GM19455 (cell line): ENCODE measurements around the gene RBM33.
"Not testable (repeated sequence)": the region's sequence is repeated elsewhere in the genome, so short reads cannot be mapped to it uniquely, and the experiment has no call there.

ENCODE experiments used
- ATAC-seq: cut with Tn5 transposase; IDR thresholded peaks from one replicate; pipeline ENCODE4 v1.9.1; 2021; ENCODE audit not compliant: unreplicated experiment

The RBM33 gene

DNA sequence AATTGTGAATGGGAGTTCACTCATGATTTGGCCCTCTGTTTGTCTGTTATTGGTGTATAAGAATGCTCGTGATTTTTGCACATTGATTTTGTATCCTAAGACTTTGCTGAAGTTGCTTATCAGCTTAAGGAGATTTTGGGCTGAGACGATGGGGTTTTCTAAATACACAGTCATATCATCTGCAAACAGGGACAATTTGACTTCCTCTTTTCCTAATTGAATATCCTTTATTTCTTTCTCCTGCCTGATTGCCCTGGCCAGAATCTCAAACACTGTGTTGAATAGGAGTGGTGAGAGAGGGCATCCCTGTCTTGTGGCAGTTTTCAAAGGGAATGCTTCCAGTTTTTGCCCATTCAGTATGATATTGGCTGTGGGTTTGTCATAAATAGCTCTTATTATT lies 43.8 kb downstream of the RBM33 start:
- ATAC-seq = not testable (repeated sequence)

- not testable (repeated sequence) for ATAC-seq
Measured at GRCh38 chr7:155690655-155691054, 46.2 kb downstream of the RBM33 start.

DNA sequence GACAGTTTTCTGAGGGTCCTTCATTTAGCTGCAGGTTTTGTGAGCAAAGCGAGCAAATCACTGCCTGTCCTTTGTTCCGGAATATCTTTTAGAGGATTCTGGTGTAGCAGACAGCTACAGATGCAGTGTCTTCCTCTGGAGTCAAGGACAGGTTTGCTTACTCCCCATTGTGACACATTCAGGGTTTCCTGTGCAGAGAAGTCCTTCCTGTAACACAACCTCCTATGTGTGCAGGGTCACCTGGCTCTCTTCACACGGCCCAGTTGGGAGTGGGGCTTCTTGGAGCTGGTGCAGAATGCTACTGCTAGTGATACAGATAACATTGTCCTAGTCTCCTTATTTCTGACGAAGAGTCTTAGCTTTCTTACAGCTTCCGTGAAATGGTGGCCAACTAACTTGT lies 47.9 kb downstream of the RBM33 start:
- no peak for ATAC-seq

DNA sequence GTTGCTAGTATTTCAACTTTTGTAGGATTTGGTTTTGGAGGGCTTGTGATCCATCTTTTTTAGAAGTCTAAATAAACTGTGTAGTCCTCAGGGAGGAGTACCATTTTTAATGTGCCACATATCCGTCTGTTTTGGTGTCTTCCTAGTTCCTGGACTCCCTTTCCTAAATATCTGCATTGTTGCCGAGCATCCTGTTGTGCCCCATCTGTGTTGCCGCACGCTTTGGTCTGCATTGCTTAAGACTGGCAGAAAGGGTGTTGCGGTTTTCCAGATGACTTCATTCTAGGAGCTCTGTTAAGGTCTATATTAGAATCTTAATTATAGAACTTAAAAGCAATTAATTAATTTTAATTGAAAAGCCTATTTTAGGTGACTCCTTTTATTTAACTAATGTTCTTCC lies 49.4 kb downstream of the RBM33 start:
- ATAC-seq = no peak

GRCh38 chr7:155694851-155695250 lies 50.4 kb downstream of the RBM33 start:
- no peak for ATAC-seq

- ATAC-seq = no peak
Measured at GRCh38 chr7:155696747-155697146, 52.3 kb downstream of the RBM33 start.

GRCh38 chr7:155698633-155699032 lies 54.2 kb downstream of the RBM33 start:
- no peak for ATAC-seq

GRCh38 chr7:155699180-155699579 lies 54.7 kb downstream of the RBM33 start:
- no peak for ATAC-seq

GRCh38 chr7:155700847-155701246 lies 56.4 kb downstream of the RBM33 start:
- no peak for ATAC-seq

DNA sequence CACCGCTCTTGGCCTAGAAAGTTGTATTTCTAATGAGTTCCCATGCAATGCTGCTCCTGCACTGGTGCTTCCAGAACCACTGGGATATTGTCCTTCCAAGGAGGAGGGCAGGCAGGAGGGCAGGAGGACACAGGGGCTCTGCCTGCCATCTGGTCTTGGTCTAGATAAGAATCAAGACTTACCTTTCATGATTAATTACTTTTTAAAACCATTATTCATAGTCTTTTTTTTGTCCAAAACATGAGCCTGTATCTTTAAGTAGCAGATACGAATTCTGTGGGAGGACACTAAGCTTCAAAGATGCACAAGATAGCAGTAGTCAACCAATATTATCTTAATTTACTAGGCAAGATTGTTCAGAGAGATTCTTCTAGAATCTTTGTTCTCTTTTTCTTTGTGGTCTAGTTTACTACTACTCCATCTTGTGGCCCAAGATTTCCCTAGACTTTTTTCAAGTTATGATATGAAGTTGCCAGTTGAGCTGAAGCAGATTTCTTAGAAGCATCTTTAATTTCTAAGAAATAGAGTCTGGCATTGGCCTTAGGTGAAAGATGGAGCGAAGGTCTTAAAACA lies 57.6 kb downstream of the RBM33 start:
- no peak for ATAC-seq

DNA sequence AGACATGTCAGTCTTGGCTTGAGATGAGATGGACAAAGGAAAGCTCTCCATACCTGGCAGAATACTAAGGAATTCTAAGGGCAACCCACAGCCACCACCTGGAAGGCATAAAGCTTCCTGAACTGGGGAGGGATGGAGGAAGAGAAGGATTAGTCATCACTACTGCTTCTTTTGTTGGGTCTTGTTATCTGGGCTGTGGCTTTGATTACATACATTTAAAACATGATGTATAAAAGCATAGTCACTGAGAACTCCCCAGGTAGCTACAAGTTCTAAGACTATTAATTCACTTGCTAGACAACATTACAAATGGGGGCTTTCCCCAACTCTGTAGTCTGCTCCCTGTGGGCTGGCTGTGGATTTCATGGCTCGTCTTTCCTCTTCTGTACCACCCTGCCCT lies 58.2 kb downstream of the RBM33 start:
- ATAC-seq = no peak

- ATAC-seq = no peak
Measured at GRCh38 chr7:155705623-155706360, 61.3 kb downstream of the RBM33 start.

- no peak for ATAC-seq
Measured at GRCh38 chr7:155706376-155706775, 61.9 kb downstream of the RBM33 start.

- no peak for ATAC-seq
Measured at GRCh38 chr7:155709453-155709852, 65.0 kb downstream of the RBM33 start.

GRCh38 chr7:155710031-155710430 lies 65.6 kb downstream of the RBM33 start:
- no peak for ATAC-seq

DNA sequence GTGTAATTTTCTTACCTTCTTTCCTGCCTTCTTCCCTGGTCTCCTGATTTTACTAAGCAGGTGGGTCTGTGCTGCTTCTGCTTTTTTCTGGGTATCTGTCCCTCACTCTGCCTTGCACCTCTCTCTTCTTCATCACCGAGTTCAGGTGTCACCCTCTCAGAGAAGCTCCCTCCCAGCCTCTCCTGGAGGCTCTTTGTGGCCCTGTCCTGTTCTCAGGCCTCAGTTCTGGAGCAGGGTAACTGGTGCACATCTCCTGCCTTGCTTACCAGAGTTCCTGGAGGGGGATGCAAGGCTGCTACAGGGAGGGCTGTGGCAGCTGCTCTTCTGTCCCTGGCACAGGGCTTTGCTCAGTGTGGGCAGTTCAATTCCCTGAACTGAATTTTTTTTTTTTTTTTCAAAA lies 66.1 kb downstream of the RBM33 start:
- ATAC-seq = no peak

DNA sequence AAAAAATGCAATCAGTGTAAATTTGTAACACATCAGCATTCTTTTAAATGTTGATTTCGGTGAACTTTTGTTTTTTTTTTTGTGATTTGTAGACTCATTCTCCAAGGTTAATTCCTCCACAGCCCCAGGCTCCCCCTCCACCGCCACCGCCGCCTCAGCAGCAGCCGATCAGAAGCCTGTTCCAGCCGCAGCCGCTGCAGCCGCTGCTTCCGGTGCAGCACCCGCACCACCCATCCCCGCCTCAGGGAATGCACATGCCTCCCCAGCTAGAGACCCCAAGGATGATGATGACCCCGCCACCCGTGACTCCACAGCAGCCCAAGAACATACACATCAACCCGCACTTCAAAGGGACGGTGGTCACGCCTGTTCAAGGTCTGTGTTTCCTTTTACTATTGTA lies 66.6 kb downstream of the RBM33 start:
- ATAC-seq = no peak

DNA sequence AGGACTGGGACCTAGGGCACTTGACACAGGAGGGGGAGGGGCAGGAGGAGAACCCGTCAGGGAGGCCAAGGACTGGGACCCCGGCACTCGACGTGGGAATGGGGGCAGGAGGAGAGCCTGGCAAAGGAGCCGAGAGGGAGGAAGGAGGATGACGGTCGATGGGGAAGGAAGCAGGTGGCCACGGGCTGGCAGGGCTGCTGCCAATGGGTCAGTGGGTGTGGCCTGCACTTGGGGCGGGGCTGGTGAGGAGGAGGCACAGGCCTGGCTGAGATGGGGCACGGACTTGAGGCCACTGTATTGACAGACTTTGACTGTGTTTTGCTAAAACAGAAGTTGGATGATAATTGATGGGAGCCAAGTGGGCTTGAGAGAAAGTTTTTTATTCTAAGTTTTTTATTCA lies 68.9 kb downstream of the RBM33 start:
- no peak for ATAC-seq

GRCh38 chr7:155714702-155715101 lies 70.2 kb downstream of the RBM33 start:
- ATAC-seq = no peak

- ATAC-seq = no peak
Measured at GRCh38 chr7:155715111-155715805, 70.8 kb downstream of the RBM33 start.

DNA sequence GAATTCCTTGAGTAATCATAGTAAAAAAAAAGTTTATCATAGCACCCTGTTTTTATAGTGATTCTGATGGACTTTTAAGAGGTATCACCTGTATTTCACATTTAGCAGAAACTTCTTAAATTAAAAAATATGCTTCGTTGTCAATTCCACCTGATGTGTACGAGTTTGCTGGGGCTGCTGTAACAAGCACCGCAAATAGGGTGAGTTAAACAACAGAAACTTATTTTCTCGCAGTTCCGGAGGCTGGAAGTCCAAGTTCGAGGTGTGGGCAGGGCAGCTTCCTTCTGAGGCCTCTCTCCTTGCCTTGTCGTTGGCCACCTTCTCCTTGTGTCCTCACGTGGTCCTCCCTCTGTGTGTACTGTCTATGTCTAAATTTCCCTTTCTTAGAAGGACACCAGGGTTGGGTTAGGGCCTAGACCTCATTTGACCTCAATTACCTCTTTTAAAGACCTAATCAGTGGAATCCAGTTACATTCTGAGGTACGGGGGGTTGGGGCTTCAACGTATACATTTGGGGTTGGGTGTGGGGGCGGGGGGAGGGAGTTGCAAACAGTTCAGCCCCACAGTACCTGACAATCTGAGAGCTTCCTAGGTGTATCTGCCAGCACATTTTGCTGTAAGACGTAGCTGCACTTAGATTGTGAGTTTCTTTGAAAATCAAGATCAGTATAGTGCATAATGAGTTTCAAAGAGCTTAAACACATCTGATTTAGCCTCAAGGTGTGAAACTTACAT lies 72.7 kb downstream of the RBM33 start:
- no peak for ATAC-seq

- ATAC-seq = peak; percentile 30
Measured at GRCh38 chr7:155721056-155721455, 76.6 kb downstream of the RBM33 start.
